GM03348 (cell line): Measurements from ENCODE around the gene STK26.
"Not testable (repeated sequence)": the region's sequence is repeated elsewhere in the genome, so short reads cannot be mapped to it uniquely, and the experiment has no call there.

Source experiments
- DNase-seq: peaks from one replicate; pipeline ENCODE4 v3.0.0; 2012; ENCODE audit warnings: low spot score

The STK26 gene

GRCh38 chrX:132094164-132094563 is 71.1 kb downstream of the STK26 start:
- peak; percentile 6 for DNase-seq

GRCh38 chrX:132098704-132099103 is 75.6 kb downstream of the STK26 start:
- not testable (repeated sequence) for DNase-seq

GRCh38 chrX:132101206-132101605 is 78.1 kb downstream of the STK26 start:
- no peak for DNase-seq

GRCh38 chrX:132101799-132102198 is 78.7 kb downstream of the STK26 start:
- no peak for DNase-seq

- DNase-seq = no peak
These were observed 84.2 kb downstream of the STK26 start for GRCh38 chrX:132107291-132107690.

- DNase-seq = no peak
These were observed 91.5 kb downstream of the STK26 start for GRCh38 chrX:132114607-132115006.

- no peak for DNase-seq
These were observed 92.7 kb downstream of the STK26 start for GRCh38 chrX:132115792-132116191.

- DNase-seq = no peak
These were observed 95.3 kb downstream of the STK26 start for GRCh38 chrX:132118358-132118757.

- DNase-seq = no peak
These were observed 96.2 kb downstream of the STK26 start for GRCh38 chrX:132119283-132119682.

- DNase-seq = no peak
These were observed 96.9 kb downstream of the STK26 start for GRCh38 chrX:132119821-132120515.

- no peak for DNase-seq
These were observed 97.8 kb downstream of the STK26 start for GRCh38 chrX:132120913-132121312.
